Vagina (tissue), 2 donors: ENCODE results near the gene TMEM232. TPM values are rescaled to one million over a fixed set of nuclear protein-coding genes. Genes with fewer than 3 reads are reported as not detected.

Source experiments
- DNase-seq, 2 donors: peaks; one replicate each; pipeline ENCODE4 v3.0.0-alpha.2; 2017; ENCODE audit errors: extremely low spot score in 2 of 2
- H3K27ac ChIP-seq: fragments of 200-600 bp; sonication (generic); one replicate; pipeline ENCODE4 v1.5.1; 2019
- H3K27me3 ChIP-seq: fragments of 200-600 bp; sonication (generic); one replicate; pipeline ENCODE4 v1.5.1; 2019
- H3K36me3 ChIP-seq, 2 donors: fragments of 200-600 bp; sonication (generic); one replicate each; pipeline ENCODE4 v1.5.1; 2017 to 2019
- H3K4me1 ChIP-seq: fragments of 200-600 bp; sonication (generic); one replicate; pipeline ENCODE4 v1.5.1; 2019
- H3K4me3 ChIP-seq, 2 donors: fragments of 200-600 bp; sonication (generic); 1 replicate in 1 of 2; 2 replicates in 1 of 2; pipeline ENCODE4 v1.5.1; 2016 to 2019
- H3K9me3 ChIP-seq: fragments of 200-600 bp; sonication (generic); one replicate; pipeline ENCODE4 v1.5.1; 2019
- POLR2A ChIP-seq, 2 donors: fragments of 450-650 bp; IDR thresholded peaks; one replicate each; pipeline ENCODE4 v1.6.1; 2017; ENCODE audit warnings: antibody characterized with exemption in 2 of 2, mild to moderate bottlenecking in 2 of 2, moderate library complexity in 2 of 2
- POLR2AphosphoS5 ChIP-seq, 2 donors: sonication (generic); formaldehyde crosslinking; IDR thresholded peaks; one replicate each; pipeline ENCODE4 v1.9.0; 2017; ENCODE audit warnings: antibody characterized with exemption in 2 of 2, mild to moderate bottlenecking in 2 of 2, low read depth in 1 of 2; ENCODE audit not compliant: insufficient read depth in 1 of 2
- intact Hi-C: fragments of 100-400 bp; cut with DNase I; formaldehyde crosslinking; loops from one replicate; pipeline ENCODE4 v1.15.1; 2023
- total RNA-seq: library from RNA; depleted of rRNA; stranded (reverse); fragments of >200 nt; gene quantifications from one replicate; pipeline ENCODE4 v1.2.3, GENCODE V29; 2016
- TF ChIP-seq, protein P1 (sequence below), 3 experiments: fragments of 450-650 bp in 2 of 3; fragments of 200-600 bp in 1 of 3; sonication (generic) in 1 of 3; IDR thresholded peaks; one replicate each; pipeline ENCODE4 v1.5.1; 2017 to 2019; ENCODE audit warnings: antibody characterized with exemption in 3 of 3, mild to moderate bottlenecking in 2 of 3, moderate library complexity in 2 of 3

Gene TMEM232
- total RNA-seq, 1 donor from 2014 or later, result 4.2 TPM

DNA sequence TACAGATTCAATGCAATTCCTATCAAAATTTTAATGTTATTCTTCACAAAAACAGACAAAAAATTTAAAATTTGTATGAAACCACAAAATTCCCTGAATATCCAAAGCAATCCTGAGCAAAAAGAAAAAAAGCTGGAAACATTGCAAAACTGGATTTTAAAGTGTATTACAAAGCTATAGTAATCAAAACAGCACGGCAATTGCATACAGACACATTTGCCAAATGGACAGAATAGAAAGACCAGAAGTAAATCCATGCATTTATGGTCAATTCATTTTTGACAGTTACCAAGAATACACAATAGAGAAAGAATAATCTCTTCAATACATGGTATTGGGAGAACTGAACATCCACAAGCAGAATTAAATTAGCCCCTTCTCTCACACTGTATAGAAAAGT is 110.5 kb downstream of the TMEM232 start:
- no peaks in the 10 kb centered on the region for H3K9me3 ChIP-seq
- H3K27me3 ChIP-seq, result no peaks in the 10 kb centered on the region
- no peak overlapping the region for H3K4me3 ChIP-seq
- DNase-seq, result no peak
- TF ChIP-seq POLR2A (IDR thresholded peaks at IDR 0.05) (no peak), POLR2AphosphoS5 (IDR thresholded peaks at IDR 0.05; ENCODE audit: insufficient read depth in 1 of 2, low read depth in 1 of 2) (no peak)
- TF ChIP-seq, protein P1, sequence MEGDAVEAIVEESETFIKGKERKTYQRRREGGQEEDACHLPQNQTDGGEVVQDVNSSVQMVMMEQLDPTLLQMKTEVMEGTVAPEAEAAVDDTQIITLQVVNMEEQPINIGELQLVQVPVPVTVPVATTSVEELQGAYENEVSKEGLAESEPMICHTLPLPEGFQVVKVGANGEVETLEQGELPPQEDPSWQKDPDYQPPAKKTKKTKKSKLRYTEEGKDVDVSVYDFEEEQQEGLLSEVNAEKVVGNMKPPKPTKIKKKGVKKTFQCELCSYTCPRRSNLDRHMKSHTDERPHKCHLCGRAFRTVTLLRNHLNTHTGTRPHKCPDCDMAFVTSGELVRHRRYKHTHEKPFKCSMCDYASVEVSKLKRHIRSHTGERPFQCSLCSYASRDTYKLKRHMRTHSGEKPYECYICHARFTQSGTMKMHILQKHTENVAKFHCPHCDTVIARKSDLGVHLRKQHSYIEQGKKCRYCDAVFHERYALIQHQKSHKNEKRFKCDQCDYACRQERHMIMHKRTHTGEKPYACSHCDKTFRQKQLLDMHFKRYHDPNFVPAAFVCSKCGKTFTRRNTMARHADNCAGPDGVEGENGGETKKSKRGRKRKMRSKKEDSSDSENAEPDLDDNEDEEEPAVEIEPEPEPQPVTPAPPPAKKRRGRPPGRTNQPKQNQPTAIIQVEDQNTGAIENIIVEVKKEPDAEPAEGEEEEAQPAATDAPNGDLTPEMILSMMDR (IDR thresholded peaks at IDR 0.05), result no peak
- no peak overlapping the region for H3K27ac ChIP-seq
- intact Hi-C loops, result no loop called here
- no peaks in the 10 kb centered on the region for H3K4me1 ChIP-seq
- H3K36me3 ChIP-seq, result no peaks in the 10 kb centered on the region

DNA sequence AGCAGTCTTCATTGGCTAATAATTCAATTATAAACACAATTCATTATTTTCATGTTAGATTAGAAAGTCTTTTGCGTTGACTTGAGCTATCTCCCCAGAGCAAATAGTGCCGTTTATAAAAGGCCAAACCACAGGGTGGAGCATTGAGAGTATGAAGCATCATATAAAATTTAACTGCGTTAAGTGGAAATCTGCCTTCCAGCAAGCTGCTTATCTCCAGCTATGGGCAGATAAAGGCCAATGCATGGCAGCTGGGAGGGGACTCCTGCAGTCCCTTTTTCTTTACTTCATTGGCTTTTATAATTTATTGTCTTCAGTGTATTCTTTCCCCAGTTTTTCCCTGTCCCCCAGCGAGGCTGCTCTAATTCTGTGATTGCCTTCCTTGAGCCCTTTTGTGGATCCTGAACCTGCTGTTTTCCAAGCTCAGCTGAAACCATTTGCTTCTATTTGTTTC is 113.7 kb downstream of the TMEM232 start:
- intact Hi-C loops, result no loop called here
- DNase-seq, result no peak
- no peak for TF ChIP-seq POLR2A (IDR thresholded peaks at IDR 0.05)
- TF ChIP-seq, protein P1 (IDR thresholded peaks at IDR 0.05), result no peak
- TF ChIP-seq POLR2AphosphoS5 (IDR thresholded peaks at IDR 0.05; ENCODE audit: insufficient read depth in 1 of 2, low read depth in 1 of 2), result no peak

DNA sequence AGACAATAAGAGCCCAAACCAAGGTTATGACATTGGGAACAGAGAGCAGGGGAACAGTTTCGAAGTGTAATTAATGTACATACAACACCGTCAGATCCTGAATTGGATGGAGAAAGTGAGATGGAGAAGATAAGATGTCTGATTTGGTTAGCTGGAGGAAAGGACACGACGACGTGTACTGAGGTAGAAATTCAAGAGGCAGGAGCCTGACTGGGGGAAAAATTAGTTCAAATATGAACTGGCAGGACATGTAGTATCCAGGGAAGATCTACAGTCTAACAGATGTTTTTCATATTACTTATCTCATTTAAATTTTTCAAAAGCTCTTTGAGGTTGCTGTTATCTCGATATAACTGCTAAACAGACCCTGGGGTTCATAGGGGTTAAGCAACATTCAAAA is 114.7 kb downstream of the TMEM232 start:
- Histone ChIP-seq H3K27me3 (no peaks in the 10 kb centered on the region), H3K9me3 (no peaks in the 10 kb centered on the region), H3K4me1 (no peaks in the 10 kb centered on the region), H3K27ac (no peak overlapping the region), H3K36me3 (no peaks in the 10 kb centered on the region), H3K4me3 (no peak overlapping the region)
- DNase-seq, result no peak
- intact Hi-C loops, result no loop called here
- TF ChIP-seq POLR2AphosphoS5 (IDR thresholded peaks at IDR 0.05; ENCODE audit: insufficient read depth in 1 of 2, low read depth in 1 of 2), result no peak
- TF ChIP-seq, protein P1 (IDR thresholded peaks at IDR 0.05), result no peak
- TF ChIP-seq POLR2A (IDR thresholded peaks at IDR 0.05), result no peak

More for the DNA sequence above, 113.7 kb downstream of the TMEM232 start:
- no peaks in the 10 kb centered on the region for H3K9me3 ChIP-seq
- H3K4me1 ChIP-seq, result no peaks in the 10 kb centered on the region
- H3K36me3 ChIP-seq, result no peaks in the 10 kb centered on the region
- no peaks in the 10 kb centered on the region for H3K27me3 ChIP-seq
- no peak overlapping the region for H3K27ac ChIP-seq
- H3K4me3 ChIP-seq, result no peak overlapping the region

DNA sequence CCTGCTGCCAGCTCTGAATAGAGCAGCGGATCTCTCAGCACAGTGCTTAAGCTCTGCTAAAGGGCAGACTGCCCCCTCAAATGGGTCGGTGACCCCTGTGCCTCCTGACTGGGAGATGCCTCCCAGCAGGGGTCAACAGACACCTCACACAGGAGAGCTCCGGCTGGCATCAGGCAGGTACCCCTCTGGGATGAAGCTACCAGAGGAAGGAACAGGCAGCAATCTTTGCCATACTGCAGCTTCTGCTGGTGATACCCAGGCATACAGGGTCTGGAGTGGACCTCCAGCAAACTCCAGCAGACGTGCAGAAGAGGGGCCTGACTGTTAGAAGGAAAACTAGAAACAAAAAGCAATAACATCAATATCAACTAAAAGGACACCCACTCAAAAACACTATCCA is 131.6 kb downstream of the TMEM232 start:
- H3K4me1 ChIP-seq, result no peaks in the 10 kb centered on the region
- H3K36me3 ChIP-seq, result no peaks in the 10 kb centered on the region
- no peaks in the 10 kb centered on the region for H3K9me3 ChIP-seq

DNA sequence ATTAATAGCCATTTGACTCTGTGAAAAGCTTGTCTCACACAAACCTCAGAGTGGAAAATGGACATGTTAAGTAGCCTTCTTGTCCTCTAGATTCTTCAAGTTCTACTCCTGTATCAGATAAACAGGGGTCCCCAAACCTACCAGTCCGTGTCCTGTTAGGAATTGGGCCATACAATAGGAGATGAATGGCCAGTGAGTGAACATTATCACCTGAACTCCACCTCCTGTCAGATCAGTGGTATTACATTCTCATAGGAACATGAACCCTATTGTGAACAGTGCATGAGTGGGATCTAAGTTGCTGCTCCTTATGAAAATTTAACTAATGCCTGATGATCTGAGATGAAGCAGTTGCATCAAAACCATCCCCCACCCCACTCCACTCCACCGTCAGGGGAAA is 136.3 kb downstream of the TMEM232 start:
- H3K4me3 ChIP-seq, result no peak overlapping the region
- H3K27ac ChIP-seq, result no peak overlapping the region
- intact Hi-C loops, result no loop called here
- no peak for DNase-seq
- TF ChIP-seq, protein P1 (IDR thresholded peaks at IDR 0.05), result no peak
- no peak for TF ChIP-seq POLR2A (IDR thresholded peaks at IDR 0.05)
- TF ChIP-seq POLR2AphosphoS5 (IDR thresholded peaks at IDR 0.05; ENCODE audit: insufficient read depth in 1 of 2, low read depth in 1 of 2), result no peak
- H3K27me3 ChIP-seq, result no peaks in the 10 kb centered on the region
- H3K4me1 ChIP-seq, result no peaks in the 10 kb centered on the region
- H3K9me3 ChIP-seq, result no peaks in the 10 kb centered on the region
- no peaks in the 10 kb centered on the region for H3K36me3 ChIP-seq

More for the DNA sequence above, 131.6 kb downstream of the TMEM232 start:
- intact Hi-C loops, result no loop called here
- no peak for DNase-seq
- Histone ChIP-seq H3K4me3 (no peak overlapping the region), H3K27me3 (no peaks in the 10 kb centered on the region), H3K27ac (no peak overlapping the region)
- no peak for TF ChIP-seq POLR2A (IDR thresholded peaks at IDR 0.05)
- TF ChIP-seq, protein P1 (IDR thresholded peaks at IDR 0.05), result no peak
- no peak for TF ChIP-seq POLR2AphosphoS5 (IDR thresholded peaks at IDR 0.05; ENCODE audit: insufficient read depth in 1 of 2, low read depth in 1 of 2)
